CD4-positive, alpha-beta T cell treated with Interleukin-4 for 4 hours (primary cell): ENCODE measurements around the gene PLB1.
"Not testable (repeated sequence)": the region's sequence is repeated elsewhere in the genome, so short reads cannot be mapped to it uniquely, and the experiment has no call there.

Source experiments
- DNase-seq: peaks from one replicate; pipeline ENCODE4 v3.0.0-alpha.2; 2020

Gene PLB1

GRCh38 chr2:28465148-28465885 lies 30.5 kb upstream of the PLB1 start:
- DNase-seq: no peak

DNA sequence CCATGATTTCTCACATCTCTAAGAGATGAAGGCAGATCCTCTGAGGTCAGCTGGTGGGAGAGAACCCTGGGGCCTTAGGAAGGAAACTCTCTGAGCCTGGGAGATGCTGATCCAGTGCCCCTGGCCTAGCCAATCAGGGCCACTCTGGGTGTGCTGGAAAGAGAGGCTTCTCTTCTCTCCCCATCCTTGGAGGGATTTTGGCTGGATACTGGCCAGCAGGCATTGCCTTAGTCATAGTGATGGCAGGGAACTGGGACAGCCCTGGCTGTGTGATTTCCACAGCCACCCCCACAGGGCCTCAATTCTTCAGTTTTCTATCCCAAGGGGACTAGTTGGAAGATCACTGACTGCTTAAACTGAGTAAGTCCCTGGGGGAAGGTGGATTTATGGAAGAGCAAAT lies 26.6 kb upstream of the PLB1 start:
- DNase-seq: no peak

- DNase-seq: no peak
These were observed 25.8 kb upstream of the PLB1 start for GRCh38 chr2:28469947-28470535.

- DNase-seq: no peak
These were observed 25.1 kb upstream of the PLB1 start for GRCh38 chr2:28470759-28471158.

GRCh38 chr2:28471214-28471613 lies 24.6 kb upstream of the PLB1 start:
- DNase-seq: no peak

DNA sequence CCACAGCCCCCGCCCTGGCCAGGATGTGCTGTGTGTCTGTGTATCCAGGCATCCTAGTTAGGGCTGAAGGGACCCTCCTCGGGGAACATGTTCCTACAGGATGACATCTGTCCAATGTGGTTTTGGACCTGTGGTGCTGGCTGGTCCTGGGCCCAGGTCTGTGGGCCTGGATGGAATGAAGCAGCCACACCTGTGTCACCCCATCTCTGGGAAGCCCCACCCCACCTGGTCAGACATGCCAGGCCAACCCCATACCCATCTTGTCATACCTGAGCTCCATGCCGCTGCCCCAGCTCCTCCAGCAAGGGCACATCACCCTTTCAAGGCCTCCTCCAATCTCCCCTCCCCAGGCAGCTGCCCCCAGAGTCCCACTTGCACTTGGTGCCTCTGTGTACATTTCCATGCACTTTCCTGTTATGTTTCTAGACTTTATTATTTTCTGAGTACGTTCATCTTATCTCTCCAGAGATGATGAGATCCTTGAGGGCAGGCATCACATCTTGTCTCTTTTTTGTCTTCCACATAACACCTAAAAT lies 24.1 kb upstream of the PLB1 start:
- no peak for DNase-seq

DNA sequence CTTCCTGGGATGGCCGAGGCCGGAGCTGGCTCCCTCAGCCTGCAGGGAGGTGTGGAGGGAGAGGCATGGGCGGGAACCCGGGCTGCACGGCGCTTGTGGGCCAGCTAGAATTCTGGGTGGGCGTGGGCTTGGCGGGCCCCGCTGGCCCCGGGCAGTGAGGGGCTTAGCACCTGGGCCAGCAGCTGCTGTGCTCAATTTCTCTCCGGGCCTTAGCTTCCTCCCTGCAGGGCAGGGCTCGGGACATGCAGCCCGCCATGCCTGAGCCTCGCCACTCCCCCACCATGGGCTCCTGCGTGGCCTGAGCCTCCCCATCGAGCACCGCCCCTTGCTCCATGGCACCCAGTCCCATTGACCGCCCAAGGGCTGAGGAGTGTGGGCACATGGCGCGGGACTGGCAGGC lies 23.2 kb upstream of the PLB1 start:
- DNase-seq: not testable (repeated sequence)

DNA sequence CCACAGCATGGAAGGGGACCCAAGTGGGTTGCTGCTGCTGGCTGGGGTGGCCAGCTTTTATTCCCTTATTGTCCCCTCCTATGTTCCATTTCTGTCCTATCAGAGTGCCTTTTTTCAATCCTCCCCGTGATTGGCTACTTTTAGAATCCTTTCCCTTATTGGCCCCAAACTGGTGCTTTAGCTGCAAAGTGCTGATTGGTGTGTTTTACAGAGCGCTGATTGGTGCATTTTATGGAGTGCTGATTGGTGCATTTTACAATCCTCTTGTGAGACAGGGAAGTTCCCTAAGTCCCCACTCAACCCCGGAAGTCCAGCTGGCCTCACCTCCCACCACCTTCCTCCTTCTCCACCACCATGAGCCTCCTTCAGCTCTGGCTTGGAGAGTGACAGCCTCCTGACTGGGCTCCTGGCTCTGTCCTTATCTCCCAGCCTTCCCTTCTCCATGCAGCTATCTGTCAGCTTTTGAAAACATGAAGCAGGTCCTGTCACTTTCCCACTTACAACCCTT lies 20.7 kb upstream of the PLB1 start:
- DNase-seq: no peak

DNA sequence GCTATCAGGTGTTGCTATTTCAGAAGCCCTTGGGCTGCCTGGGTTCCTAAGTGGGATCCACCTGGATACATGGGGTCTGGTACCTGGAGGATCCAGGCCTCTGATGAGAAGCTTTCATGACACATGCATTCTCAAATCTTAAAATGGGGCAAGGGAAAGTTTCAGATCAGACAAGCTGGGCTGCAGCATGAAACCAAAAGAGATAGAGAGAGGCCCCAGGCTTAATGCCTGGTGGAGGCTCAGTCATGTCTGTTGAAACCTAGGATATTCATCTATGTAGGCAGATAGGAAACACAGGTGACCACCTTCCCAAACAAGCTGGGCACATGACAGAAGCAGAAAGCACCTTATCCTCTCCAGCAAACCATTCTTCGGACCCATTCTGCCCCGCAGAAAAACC lies 18.8 kb upstream of the PLB1 start:
- DNase-seq: no peak

GRCh38 chr2:28477645-28478044 lies 18.2 kb upstream of the PLB1 start:
- no peak for DNase-seq

GRCh38 chr2:28480403-28481049 lies 15.3 kb upstream of the PLB1 start:
- no peak for DNase-seq

DNA sequence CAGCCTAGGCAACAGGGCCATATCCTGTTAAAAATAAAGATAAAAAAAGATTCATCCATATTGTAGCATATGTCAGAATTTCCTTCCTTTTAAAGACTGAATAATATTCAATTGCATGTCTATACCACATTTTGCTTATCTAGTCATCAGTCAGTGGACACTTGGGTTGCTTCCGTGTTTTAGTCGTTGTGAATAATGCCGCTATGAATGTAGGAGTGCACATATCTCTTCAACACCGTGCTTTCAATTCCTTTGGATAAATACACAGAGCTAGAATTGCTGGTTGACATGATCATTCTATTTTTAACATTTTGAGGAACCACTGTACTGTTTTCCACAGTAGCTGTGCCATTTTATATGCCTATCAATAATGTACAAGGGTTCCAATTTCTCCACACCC lies 14.0 kb upstream of the PLB1 start:
- no peak for DNase-seq

DNA sequence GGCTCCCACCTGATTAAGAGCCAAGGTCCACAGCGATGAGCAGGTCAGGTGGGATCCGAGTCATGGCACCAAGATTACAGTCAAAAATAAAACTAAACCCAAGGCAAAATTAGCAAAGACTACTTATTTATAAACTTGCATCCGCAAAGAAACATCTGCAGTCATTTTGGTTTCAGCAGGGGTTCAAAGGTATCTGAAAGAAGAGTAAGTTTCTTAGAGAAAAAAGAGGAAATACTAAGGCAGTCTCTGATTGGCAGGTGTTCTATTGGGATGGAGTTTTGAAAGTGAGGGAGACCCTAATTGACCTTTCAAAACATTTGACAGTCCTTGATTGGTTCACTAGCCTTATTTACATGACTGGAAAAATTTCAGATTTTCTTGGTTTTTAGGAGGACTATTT lies 11.0 kb upstream of the PLB1 start:
- no peak for DNase-seq

GRCh38 chr2:28486526-28486925 lies 9.3 kb upstream of the PLB1 start:
- no peak for DNase-seq

DNA sequence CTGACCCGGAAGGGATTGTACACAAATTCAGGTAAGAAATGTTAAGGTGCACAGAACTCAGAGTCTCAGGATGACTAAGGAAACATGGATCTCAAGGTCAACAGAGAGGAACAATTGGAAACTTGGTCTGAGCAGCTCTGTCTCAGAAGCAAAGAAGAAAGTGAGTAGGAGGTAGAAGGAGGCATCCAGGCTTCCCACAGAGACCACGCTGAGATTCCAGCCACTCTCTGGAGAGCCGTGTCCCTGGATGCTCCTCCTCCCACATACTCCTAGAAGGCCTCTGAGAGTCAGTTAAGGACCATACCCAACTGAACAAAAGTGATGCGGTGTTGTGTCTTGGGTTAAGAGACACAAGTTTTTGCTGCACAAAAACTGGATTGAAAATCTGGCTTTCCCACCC lies 8.6 kb upstream of the PLB1 start:
- no peak for DNase-seq

DNA sequence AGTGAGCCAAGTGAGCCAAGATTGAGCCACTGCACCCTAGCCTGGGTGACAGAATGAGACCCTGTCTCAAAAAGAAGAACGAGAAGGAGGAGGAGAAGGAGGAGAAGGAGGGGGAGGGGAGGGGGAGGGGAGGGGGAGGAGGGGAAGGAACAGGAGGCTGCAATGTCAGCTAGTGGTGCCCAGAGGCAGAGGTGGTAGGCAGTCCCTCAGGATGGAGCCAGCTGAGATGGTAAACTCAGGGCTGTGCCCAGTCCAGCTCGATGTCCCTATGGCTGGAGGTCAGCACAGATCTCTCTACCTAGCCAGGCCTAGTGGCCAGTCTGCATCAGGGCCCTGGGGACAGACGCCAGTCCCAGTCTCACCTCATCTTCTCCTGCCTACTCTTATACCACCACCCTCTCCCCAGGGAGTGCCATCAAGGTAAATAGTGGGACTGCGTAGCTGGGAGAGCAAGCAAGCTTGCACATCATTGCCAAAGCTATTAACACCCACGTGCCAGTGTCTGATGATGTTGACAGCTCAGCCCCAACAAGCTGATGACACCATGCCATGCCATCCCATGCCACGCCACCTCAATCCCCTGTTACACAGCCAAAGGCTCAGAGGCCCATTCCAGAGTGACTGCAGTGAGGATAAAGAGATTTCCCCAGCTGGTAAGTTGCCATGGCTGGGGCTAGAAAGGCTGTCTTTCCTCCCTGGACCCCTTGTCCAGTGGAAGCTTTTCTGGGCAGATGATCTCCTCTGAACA lies 7.6 kb upstream of the PLB1 start:
- no peak for DNase-seq

DNA sequence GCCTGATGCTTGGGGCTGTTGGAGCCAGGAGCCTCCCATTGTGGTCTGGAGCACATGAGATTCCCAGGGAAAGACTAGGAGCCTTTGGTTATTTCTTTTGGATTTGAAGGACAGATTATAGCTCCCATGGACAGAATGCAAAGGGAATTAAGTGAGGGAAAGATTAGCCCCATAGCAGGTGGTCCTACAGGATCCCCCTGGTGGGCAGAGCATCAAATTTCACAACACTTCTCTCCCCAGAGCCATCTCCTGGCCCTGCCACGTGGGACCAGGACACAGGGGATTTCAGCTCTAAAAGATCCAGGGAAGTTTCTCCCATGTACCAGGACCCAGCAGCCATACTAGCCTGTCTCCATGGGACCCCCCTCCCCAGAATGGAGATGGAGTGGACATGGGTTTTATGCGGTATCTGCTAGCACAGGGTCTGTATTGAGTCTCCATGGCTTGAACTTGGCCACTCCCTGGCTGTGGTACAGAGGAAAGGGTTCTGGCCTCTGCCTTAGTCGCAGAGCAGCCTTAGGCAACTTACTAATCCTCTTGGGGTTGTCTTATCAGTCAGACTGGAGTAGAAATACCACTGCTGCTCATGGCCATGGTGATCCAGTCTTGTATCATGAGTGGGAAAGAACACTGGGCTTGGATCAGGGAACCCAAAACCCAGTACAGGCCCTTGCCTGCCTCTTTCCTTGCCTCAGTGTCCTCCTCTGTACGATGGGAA lies 6.8 kb upstream of the PLB1 start:
- no peak for DNase-seq

GRCh38 chr2:28490558-28490957 lies 5.3 kb upstream of the PLB1 start:
- no peak for DNase-seq

DNA sequence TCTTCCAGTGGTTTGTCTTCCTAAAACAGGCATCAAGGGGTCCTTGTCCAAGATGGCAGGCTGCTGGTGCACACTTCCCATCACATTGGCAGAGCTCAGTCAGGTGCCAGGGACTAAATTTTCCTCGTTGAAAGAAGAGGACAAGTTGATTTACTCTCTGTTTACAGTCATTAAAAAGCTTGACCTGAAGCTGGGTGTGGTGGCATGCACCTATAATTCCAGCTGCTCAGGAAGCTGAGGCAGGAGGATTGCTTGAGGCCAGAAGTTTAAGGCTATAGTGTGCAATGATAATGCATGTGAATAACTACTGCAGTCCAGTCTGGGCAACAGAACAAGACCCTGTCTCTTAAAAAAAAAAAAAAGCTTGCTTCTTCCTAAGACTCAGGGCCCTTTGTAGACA lies 3.6 kb upstream of the PLB1 start:
- no peak for DNase-seq

GRCh38 chr2:28493636-28494035 lies 2.2 kb upstream of the PLB1 start:
- no peak for DNase-seq

GRCh38 chr2:28496781-28497180 lies 921 bp downstream of the PLB1 start:
- no peak for DNase-seq

GRCh38 chr2:28497206-28497605 lies 1.3 kb downstream of the PLB1 start:
- no peak for DNase-seq

DNA sequence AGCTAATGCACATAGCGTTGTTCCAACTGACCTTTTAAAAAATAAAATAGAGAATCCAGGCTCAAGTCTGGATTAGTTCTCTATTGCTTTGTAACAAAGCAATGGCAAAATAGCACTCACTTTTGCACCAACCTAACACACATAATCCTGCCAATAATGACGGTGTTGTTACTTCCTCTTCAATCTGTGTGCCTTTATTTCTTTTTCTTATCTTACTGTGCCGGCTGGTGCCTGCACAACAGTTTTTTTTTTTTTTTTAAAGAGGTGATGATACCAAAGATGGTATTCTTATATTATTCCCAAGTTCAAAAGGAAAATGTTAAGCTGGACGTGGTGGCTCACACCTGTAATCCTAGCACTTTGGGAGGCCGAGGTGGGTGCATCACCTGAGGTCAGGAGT lies 3.4 kb downstream of the PLB1 start:
- DNase-seq: no peak
